Natural killer cell (primary cell): Measurements from ENCODE around the gene TNFSF12. TPM values are rescaled to one million over a fixed set of nuclear protein-coding genes. Genes with fewer than 3 reads are reported as not detected.

Source experiments
- ATAC-seq, 3 donors: fragments of 150-1000 bp in 2 of 3; fragments of 200-7000 bp in 1 of 3; cut with Tn5 transposase; 1 replicate in 1 of 3; 2 replicates in 2 of 3; pipeline ENCODE4 v1.10.0; 2021; ENCODE audit warnings: mild to moderate bottlenecking in 2 of 3, moderate library complexity in 2 of 3
- DNase-seq, 2 donors: peaks; one replicate each; pipeline versions ENCODE4 v3.0.0 to v3.0.0-alpha.2; 2013 to 2021; ENCODE audit warnings: mixed read lengths in 1 of 2
- H3K27ac ChIP-seq: one replicate; pipeline ENCODE4 v1.5.1; 2013; ENCODE audit warnings: mild to moderate bottlenecking, low read length
- H3K27me3 ChIP-seq: one replicate; pipeline ENCODE4 v1.6.1; 2013; ENCODE audit warnings: low read length; ENCODE audit not compliant: control insufficient read depth, insufficient read depth
- H3K36me3 ChIP-seq: one replicate; pipeline ENCODE4 v1.6.1; 2013; ENCODE audit warnings: low read length; ENCODE audit not compliant: control insufficient read depth, insufficient read depth
- H3K4me1 ChIP-seq: one replicate; pipeline ENCODE4 v1.6.1; 2013; ENCODE audit warnings: low read length; ENCODE audit not compliant: control insufficient read depth, insufficient read depth
- H3K4me3 ChIP-seq: one replicate; pipeline ENCODE4 v1.5.1; 2013; ENCODE audit warnings: low read length
- H3K9me3 ChIP-seq: one replicate; pipeline ENCODE4 v1.6.1; 2013; ENCODE audit warnings: low read length; ENCODE audit not compliant: control insufficient read depth, insufficient read depth
- H3K27ac Mint-ChIP-seq, 2 donors: one replicate each; pipeline ENCODE4 v1.8.0; 2022; ENCODE audit warnings: mild to moderate bottlenecking in 2 of 2, mixed read lengths in 2 of 2, moderate library complexity in 1 of 2
- H3K27me3 Mint-ChIP-seq, 2 donors: one replicate each; pipeline ENCODE4 v1.8.0; 2022; ENCODE audit warnings: low read depth in 2 of 2, mixed read lengths in 2 of 2
- H3K36me3 Mint-ChIP-seq: one replicate; pipeline ENCODE4 v1.8.0; 2022; ENCODE audit warnings: mixed read lengths
- H3K4me1 Mint-ChIP-seq, 2 donors: one replicate each; pipeline ENCODE4 v1.8.0; 2022; ENCODE audit warnings: mixed read lengths in 2 of 2
- H3K4me3 Mint-ChIP-seq: one replicate; pipeline ENCODE4 v1.8.0; 2022; ENCODE audit warnings: mild to moderate bottlenecking, moderate library complexity, mixed read lengths
- H3K9me3 Mint-ChIP-seq, 2 donors: one replicate each; pipeline ENCODE4 v1.8.0; 2022; ENCODE audit warnings: mixed read lengths in 2 of 2
- WGBS: methylation state at CpG from one replicate; pipeline ENCODE4 v1.1.7; 2013; ENCODE audit warnings: missing lambda C conversion rate; ENCODE audit not compliant: insufficient coverage; 5-methylcytosine and 5-hydroxymethylcytosine counted together
- intact Hi-C: fragments of 100-400 bp; cut with micrococcal nuclease; formaldehyde crosslinking; loops from one replicate; pipeline ENCODE4 v1.14.2; 2022
- total RNA-seq, 4 donors: library from RNA; stranded (reverse); fragments of 120-200 nt in 1 of 4; gene quantifications; one replicate each; pipeline versions ENCODE4 v1.2.3 to v1.2.4, GENCODE V29; 2013 to 2022
- TF ChIP-seq, protein P1 (sequence below): fragments of 200-600 bp; IDR thresholded peaks from one replicate; pipeline ENCODE4 v1.8.0; 2022; ENCODE audit warnings: antibody characterized with exemption

Gene TNFSF12
- total RNA-seq, 3 donors from 2014 or later (not counting 1 experiment from before 2014, with no cell fraction given): 49.1 to 62.6 (median 60.3) TPM

DNA sequence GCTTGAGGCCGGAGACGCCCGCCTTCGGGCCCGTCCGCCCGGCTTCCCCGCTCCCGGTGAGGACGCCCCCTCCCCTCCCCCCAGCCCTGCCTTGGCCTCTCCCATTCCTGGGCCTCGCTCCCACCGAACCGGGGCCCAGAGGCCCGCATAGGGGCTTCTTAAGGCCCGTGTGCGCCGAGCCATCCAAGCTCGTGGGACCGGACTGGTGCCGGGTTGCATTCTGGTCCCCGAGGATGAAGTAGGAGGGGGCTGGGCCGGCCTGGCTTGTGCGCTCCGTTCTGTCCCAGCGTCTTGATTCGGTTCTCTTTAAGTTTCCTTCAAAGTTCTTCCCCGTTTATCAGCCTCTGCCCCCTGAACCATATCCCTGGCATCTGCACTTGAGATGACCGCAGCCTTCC is 13.3 kb downstream of the TNFSF12 start:
- Mint-ChIP-seq H3K4me1 (peaks cover 22 to 35% of the 10 kb centered on the region in 2 donors), H3K4me3 (peak overlapping the region; percentile 98), H3K27ac (peak overlapping the region; percentile 97 to 99), H3K27me3 (no peaks in the 10 kb centered on the region), H3K9me3 (no peaks in the 10 kb centered on the region), H3K36me3 (no peaks in the 10 kb centered on the region)
- H3K36me3 ChIP-seq: peaks cover 25% of the 10 kb centered on the region
- peak overlapping the region; percentile 58 for H3K4me3 ChIP-seq
- peak in 1 of 3 donors; percentile 4 for ATAC-seq
- DNase-seq: no peak
- under 1% methylated on average over 28 of the region's 28 CpGs for WGBS
- no peaks in the 10 kb centered on the region for H3K27me3 ChIP-seq
- intact Hi-C loops: loop anchor here (5.0 kb wide), 1 partner anchor 310 kb away; the partner anchor contains the start of genes CTDNEP1 and ELP5
- peak overlapping the region; percentile 77 for H3K27ac ChIP-seq
- TF ChIP-seq, protein P1, sequence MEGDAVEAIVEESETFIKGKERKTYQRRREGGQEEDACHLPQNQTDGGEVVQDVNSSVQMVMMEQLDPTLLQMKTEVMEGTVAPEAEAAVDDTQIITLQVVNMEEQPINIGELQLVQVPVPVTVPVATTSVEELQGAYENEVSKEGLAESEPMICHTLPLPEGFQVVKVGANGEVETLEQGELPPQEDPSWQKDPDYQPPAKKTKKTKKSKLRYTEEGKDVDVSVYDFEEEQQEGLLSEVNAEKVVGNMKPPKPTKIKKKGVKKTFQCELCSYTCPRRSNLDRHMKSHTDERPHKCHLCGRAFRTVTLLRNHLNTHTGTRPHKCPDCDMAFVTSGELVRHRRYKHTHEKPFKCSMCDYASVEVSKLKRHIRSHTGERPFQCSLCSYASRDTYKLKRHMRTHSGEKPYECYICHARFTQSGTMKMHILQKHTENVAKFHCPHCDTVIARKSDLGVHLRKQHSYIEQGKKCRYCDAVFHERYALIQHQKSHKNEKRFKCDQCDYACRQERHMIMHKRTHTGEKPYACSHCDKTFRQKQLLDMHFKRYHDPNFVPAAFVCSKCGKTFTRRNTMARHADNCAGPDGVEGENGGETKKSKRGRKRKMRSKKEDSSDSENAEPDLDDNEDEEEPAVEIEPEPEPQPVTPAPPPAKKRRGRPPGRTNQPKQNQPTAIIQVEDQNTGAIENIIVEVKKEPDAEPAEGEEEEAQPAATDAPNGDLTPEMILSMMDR: no peak
- peaks cover 50% of the 10 kb centered on the region for H3K4me1 ChIP-seq
- H3K9me3 ChIP-seq: no peaks in the 10 kb centered on the region

DNA sequence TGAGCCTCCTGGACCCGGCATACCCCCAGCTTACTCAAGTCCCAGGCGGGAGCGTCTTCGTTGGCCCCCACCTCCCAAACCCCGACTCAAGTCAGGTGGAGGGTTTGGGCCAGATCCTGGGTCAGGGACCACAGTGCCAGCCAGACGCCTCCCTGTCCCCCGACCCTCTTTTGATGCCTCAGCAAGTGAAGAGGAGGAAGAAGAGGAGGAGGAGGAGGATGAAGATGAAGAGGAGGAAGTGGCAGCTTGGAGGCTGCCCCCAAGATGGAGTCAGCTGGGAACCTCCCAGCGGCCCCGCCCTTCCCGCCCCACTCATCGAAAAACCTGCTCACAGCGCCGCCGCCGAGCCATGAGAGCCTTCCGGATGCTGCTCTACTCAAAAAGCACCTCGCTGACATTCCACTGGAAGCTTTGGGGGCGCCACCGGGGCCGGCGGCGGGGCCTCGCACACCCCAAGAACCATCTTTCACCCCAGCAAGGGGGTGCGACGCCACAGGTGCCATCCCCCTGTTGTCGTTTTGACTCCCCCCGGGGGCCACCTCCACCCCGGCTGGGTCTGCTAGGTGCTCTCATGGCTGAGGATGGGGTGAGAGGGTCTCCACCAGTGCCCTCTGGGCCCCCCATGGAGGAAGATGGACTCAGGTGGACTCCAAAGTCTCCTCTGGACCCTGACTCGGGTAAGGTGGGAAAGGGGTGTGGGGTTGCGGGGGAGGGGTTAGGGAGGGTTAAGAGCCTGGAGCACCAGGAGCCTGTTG is 14.4 kb downstream of the TNFSF12 start:
- WGBS: 96% methylated on average over 30 of the region's 30 CpGs
- peak in 1 of 2 donors; percentile 5 for DNase-seq
- intact Hi-C loops: loop anchor here (5.0 kb wide), 1 partner anchor 311 kb away; the partner anchor contains the start of genes CTDNEP1 and ELP5
- Histone ChIP-seq H3K36me3 (peaks cover 29% of the 10 kb centered on the region), H3K4me1 (peaks cover 40% of the 10 kb centered on the region), H3K4me3 (no peak overlapping the region), H3K27ac (no peak overlapping the region), H3K27me3 (no peaks in the 10 kb centered on the region), H3K9me3 (no peaks in the 10 kb centered on the region)
- no peaks in the 10 kb centered on the region for H3K27me3 Mint-ChIP-seq
- H3K36me3 Mint-ChIP-seq: no peaks in the 10 kb centered on the region
- ATAC-seq: no peak
- H3K4me1 Mint-ChIP-seq: peaks cover 22 to 34% of the 10 kb centered on the region in 2 donors
- H3K27ac Mint-ChIP-seq: peak overlapping the region in 1 of 2 donors; percentile 99
- TF ChIP-seq, protein P1: no peak
- H3K9me3 Mint-ChIP-seq: no peaks in the 10 kb centered on the region
- H3K4me3 Mint-ChIP-seq: peak overlapping the region; percentile 90

DNA sequence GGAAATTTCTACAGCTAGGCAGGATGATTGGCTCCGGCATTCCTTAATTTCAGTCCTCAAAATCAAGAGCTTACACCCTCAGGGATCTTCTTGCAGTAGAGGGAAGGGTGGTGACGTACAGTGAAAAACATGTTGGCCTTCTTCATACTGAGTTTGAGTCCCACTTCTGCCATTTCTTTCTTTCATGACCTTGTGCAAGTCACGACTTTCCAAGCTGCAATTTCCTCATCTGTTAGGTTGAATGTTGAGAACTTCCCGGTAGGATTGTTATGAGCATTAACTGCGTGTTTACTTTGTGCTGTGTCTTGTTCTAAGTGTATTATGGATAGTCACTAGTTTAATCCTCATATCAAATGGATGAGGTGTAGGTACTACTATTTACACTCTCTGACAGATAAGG is 20.7 kb downstream of the TNFSF12 start:
- intact Hi-C loops: no loop called here
- Mint-ChIP-seq H3K4me1 (peaks cover 24 to 31% of the 10 kb centered on the region in 2 donors), H3K36me3 (no peaks in the 10 kb centered on the region), H3K27ac (no peak overlapping the region), H3K27me3 (no peaks in the 10 kb centered on the region), H3K9me3 (no peaks in the 10 kb centered on the region), H3K4me3 (no peak overlapping the region)
- no peak for DNase-seq
- Histone ChIP-seq H3K9me3 (no peaks in the 10 kb centered on the region), H3K4me3 (no peak overlapping the region), H3K4me1 (peaks cover 13% of the 10 kb centered on the region), H3K27ac (no peak overlapping the region), H3K27me3 (no peaks in the 10 kb centered on the region), H3K36me3 (peaks cover 37% of the 10 kb centered on the region)
- ATAC-seq: no peak
- TF ChIP-seq, protein P1: no peak
- 100% methylated on average over 4 of the region's 5 CpGs for whole genome bisulfite sequencing
